SKM-1 (cell line): Measurements from ENCODE around the gene GRID1.
A peak's percentile ranks its signal among the peaks of the same experiment; 100 is the strongest.
"Not testable (repeated sequence)": the region's sequence is repeated elsewhere in the genome, so short reads cannot be mapped to it uniquely, and the experiment has no call there.

Source experiments
- DNase-seq: peaks from one replicate; lab custom pipeline; 2025; ENCODE audit not compliant: unreplicated experiment; lab: John Stamatoyannopoulos, UW

The GRID1 gene

GRCh38 chr10:86176850-86177536 lies 189.6 kb downstream of the GRID1 start:
- no peak for DNase-seq

GRCh38 chr10:86175476-86175875 lies 191.1 kb downstream of the GRID1 start:
- not testable (repeated sequence) for DNase-seq

- no peak for DNase-seq
Measured at GRCh38 chr10:86172301-86172700, 194.3 kb downstream of the GRID1 start.

- DNase-seq = peak; percentile 68
Measured at GRCh38 chr10:86170255-86171108, 196.1 kb downstream of the GRID1 start.

- no peak for DNase-seq
Measured at GRCh38 chr10:86169506-86170254, 196.9 kb downstream of the GRID1 start.

GRCh38 chr10:86169066-86169465 lies 197.5 kb downstream of the GRID1 start:
- no peak for DNase-seq

GRCh38 chr10:86168256-86168655 lies 198.3 kb downstream of the GRID1 start:
- DNase-seq = no peak

- no peak for DNase-seq
Measured at GRCh38 chr10:86167762-86168128, 198.8 kb downstream of the GRID1 start.

GRCh38 chr10:86167121-86167761 lies 199.4 kb downstream of the GRID1 start:
- no peak for DNase-seq

GRCh38 chr10:86165666-86166065 lies 200.9 kb downstream of the GRID1 start:
- DNase-seq = no peak

GRCh38 chr10:86164960-86165630 lies 201.5 kb downstream of the GRID1 start:
- DNase-seq = no peak

- DNase-seq = peak; percentile 4
Measured at GRCh38 chr10:86164174-86164774, 202.3 kb downstream of the GRID1 start.

- no peak for DNase-seq
Measured at GRCh38 chr10:86163522-86164173, 202.9 kb downstream of the GRID1 start.

GRCh38 chr10:86162696-86163400 lies 203.7 kb downstream of the GRID1 start:
- DNase-seq = no peak

- no peak for DNase-seq
Measured at GRCh38 chr10:86162036-86162435, 204.6 kb downstream of the GRID1 start.

GRCh38 chr10:86160890-86161585 lies 205.6 kb downstream of the GRID1 start:
- DNase-seq = no peak

- DNase-seq = no peak
Measured at GRCh38 chr10:86159797-86160196, 206.8 kb downstream of the GRID1 start.
